ENCODE measurements around the gene PKNOX2.

PKNOX2 gene

DNA sequence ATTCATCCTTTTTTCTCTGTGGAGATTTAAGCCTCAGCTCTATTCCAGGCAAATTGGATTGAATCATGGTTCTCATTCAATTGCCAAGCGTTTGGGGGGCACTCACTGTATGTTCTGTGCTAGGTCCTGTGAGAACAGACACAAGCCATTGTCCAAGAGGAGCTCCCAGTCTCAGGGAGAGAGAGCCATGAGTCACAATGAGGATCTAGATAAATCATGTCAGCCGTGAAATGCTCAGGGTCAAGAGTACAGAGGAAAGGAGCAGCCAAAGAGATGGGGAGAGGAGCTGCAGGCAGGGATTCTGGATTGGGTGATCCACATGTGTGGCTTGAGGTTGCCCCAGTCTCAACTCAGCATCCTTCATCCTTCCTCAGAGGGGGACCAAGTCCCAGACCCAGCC is 237.9 kb downstream of the PKNOX2 start:
- peaks cover 35% of the 10 kb centered on the region for H3K4me1 ChIP-seq (ENCODE audit: control insufficient read depth, insufficient read depth, low read length)
- no peaks in the 10 kb centered on the region for H3K9me3 ChIP-seq (ENCODE audit: control insufficient read depth, insufficient read depth, low read length)
- peaks cover 7% of the 10 kb centered on the region for H3K27me3 ChIP-seq (ENCODE audit: control insufficient read depth, insufficient read depth, low read length)
- H3K4me3 ChIP-seq (ENCODE audit: low read depth, low read length) = no peak overlapping the region
- H3K36me3 ChIP-seq (ENCODE audit: control insufficient read depth, insufficient read depth, low read length) = no peaks in the 10 kb centered on the region
- no peak overlapping the region for H3K9ac ChIP-seq (ENCODE audit: low read depth, low read length)
- H3K27ac ChIP-seq (ENCODE audit: low read depth, low read length) = no peak overlapping the region

DNA sequence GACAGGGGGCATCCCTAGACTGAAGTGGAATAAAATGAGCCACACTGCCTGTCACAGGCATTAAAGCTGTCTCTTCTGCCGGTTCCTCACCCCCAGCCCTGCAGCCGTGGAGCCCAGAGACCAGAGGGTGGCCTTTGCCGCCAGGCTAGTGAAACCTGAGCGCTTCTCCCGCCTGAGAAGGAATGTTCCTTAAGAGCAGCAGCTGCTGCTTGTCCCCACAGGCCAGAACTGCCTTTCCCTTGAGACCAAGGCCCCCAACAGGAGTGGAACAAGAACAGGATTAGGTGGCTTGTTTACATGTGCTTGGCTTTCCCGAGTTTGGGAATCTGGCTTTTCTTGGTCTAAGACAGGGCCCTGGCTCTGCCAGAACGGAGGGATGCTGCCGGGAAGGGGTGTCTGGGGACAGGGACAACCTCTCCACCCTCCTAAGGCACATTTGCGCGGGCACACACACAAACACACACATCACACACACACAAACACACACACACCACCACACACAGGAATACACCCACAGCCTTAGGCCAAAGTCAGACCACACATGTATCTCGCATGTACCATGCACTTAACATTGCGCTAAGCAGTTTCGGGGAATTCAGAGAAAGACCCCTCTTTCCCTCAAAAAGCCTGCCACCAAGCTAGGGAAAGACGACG is 239.7 kb downstream of the PKNOX2 start:
- Histone ChIP-seq H3K9ac (ENCODE audit: low read depth, low read length) (no peak overlapping the region), H3K36me3 (ENCODE audit: control insufficient read depth, insufficient read depth, low read length) (no peaks in the 10 kb centered on the region), H3K4me1 (ENCODE audit: control insufficient read depth, insufficient read depth, low read length) (peaks cover 35% of the 10 kb centered on the region), H3K9me3 (ENCODE audit: control insufficient read depth, insufficient read depth, low read length) (no peaks in the 10 kb centered on the region), H3K27ac (ENCODE audit: low read depth, low read length) (peak overlapping the region; percentile 19), H3K27me3 (ENCODE audit: control insufficient read depth, insufficient read depth, low read length) (peaks cover 7% of the 10 kb centered on the region), H3K4me3 (ENCODE audit: low read depth, low read length) (no peak overlapping the region)

DNA sequence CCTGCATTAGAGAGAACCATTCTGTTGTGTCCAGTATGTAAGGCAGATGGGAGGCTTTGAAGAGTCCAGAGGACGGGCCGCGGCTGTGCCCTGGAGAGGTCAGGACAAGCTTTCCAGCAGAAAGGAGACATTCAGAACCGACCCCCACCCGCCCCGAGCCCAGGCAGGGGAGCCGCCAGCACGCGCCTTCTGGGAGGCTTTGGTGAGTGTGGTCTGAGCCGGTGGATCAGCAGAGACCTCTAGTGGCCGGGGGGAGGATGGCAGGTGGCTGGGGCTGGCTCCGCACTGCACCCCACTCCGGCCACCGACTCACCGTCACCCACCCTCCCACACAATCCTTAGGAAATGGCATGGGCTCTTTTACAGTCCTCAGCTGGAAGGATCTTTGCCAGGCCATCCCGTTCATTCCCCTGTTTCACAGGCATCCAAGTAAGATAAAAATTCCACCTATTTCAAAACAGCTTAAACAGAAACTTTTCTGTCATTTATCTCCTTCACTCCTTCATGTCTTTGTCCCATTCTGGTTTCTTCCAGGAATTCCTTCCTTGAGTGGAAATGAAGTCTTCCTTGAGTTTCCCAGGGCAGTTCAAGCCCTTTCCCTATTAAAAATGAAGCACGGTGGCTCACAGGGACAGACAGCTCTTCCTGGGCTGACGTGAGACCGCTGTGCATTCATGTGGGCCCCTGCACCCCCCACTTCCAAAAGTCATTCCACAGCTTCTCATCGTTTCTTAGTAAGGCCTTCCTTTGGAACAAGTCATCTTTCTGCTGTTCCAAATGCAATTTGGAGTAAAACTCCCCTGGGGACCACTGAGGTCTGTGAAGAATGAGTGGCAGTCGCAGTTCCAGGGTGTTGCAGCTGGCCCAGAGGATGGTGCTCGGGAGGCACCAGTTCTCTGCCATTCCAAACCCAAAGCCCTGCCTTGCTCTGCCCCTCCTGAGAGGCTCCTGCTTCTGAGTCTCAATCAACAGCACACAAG is 240.6 kb downstream of the PKNOX2 start:
- no peak overlapping the region for H3K4me3 ChIP-seq (ENCODE audit: low read depth, low read length)
- H3K4me1 ChIP-seq (ENCODE audit: control insufficient read depth, insufficient read depth, low read length) = peaks cover 35% of the 10 kb centered on the region
- no peaks in the 10 kb centered on the region for H3K36me3 ChIP-seq (ENCODE audit: control insufficient read depth, insufficient read depth, low read length)
- peaks cover 7% of the 10 kb centered on the region for H3K27me3 ChIP-seq (ENCODE audit: control insufficient read depth, insufficient read depth, low read length)
- no peaks in the 10 kb centered on the region for H3K9me3 ChIP-seq (ENCODE audit: control insufficient read depth, insufficient read depth, low read length)
- H3K9ac ChIP-seq (ENCODE audit: low read depth, low read length) = no peak overlapping the region
- peak overlapping the region; percentile 19 for H3K27ac ChIP-seq (ENCODE audit: low read depth, low read length)

DNA sequence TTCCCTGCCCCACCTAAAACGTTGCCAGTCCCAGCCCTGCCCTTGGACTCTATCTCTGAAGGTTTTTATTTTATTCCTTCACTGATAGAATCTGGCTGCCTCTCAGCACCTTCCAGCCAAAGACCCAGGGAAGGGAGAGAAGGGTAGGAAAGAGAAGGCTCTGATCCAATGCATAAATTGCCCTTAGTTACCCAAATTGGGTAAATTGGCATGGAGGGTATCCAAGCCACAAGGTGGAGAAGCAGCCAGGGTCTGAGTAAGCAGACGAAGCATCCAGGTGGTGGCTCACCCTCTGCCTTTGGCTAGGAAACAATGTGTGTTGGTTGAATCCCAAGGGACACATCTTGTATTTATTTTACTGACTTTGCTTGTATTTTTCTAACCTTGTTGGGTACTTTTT is 242.5 kb downstream of the PKNOX2 start:
- H3K4me1 ChIP-seq (ENCODE audit: control insufficient read depth, insufficient read depth, low read length) = peaks cover 25% of the 10 kb centered on the region
- H3K27me3 ChIP-seq (ENCODE audit: control insufficient read depth, insufficient read depth, low read length) = peaks cover 7% of the 10 kb centered on the region
- H3K4me3 ChIP-seq (ENCODE audit: low read depth, low read length) = no peak overlapping the region
- H3K36me3 ChIP-seq (ENCODE audit: control insufficient read depth, insufficient read depth, low read length) = no peaks in the 10 kb centered on the region
- H3K9me3 ChIP-seq (ENCODE audit: control insufficient read depth, insufficient read depth, low read length) = no peaks in the 10 kb centered on the region
- H3K9ac ChIP-seq (ENCODE audit: low read depth, low read length) = no peak overlapping the region
- H3K27ac ChIP-seq (ENCODE audit: low read depth, low read length) = no peak overlapping the region

DNA sequence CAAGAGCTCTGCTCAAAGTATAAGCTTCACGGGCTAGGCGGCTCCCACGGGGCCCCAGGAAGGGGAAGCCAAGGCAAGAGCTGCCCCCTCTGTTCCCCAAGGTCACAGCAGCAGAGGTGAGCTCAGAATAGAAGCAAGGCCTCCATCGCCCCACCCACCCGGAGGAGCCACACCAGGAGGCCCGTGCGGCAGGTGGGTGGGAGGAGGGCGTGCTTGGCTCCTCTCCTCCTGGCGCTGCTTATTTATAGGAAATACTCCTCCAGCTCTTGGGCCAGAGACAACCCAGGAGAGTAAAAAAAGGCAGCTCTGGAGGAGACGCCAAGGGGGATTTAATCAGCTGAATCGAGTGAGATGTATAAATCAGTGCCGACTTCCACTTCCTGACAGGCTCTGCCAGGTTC is 243.8 kb downstream of the PKNOX2 start:
- Histone ChIP-seq H3K9me3 (ENCODE audit: control insufficient read depth, insufficient read depth, low read length) (no peaks in the 10 kb centered on the region), H3K9ac (ENCODE audit: low read depth, low read length) (no peak overlapping the region), H3K27me3 (ENCODE audit: control insufficient read depth, insufficient read depth, low read length) (peaks cover 7% of the 10 kb centered on the region), H3K36me3 (ENCODE audit: control insufficient read depth, insufficient read depth, low read length) (no peaks in the 10 kb centered on the region), H3K27ac (ENCODE audit: low read depth, low read length) (no peak overlapping the region), H3K4me1 (ENCODE audit: control insufficient read depth, insufficient read depth, low read length) (peaks cover 23% of the 10 kb centered on the region), H3K4me3 (ENCODE audit: low read depth, low read length) (no peak overlapping the region)

DNA sequence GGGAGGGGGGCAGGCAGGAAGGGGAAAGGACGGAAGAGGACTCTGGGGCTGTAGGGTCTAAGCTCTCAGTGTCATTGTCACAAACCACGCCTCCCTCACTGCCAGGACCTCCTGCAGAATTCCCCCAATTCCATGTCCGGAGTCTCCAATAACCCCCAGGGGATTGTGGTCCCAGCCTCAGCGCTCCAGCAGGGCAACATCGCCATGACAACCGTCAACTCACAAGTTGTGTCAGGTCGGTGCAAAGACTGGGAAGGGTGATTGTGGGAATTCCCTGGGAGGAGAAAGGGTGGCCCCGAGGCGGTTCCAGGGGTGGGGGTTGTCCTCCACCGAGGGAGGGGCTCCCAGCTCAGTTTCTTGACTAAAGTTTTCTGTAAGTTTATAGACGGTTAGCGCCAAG is 245.5 kb downstream of the PKNOX2 start:
- Histone ChIP-seq H3K4me1 (ENCODE audit: control insufficient read depth, insufficient read depth, low read length) (peaks cover 11% of the 10 kb centered on the region), H3K9ac (ENCODE audit: low read depth, low read length) (no peak overlapping the region), H3K36me3 (ENCODE audit: control insufficient read depth, insufficient read depth, low read length) (no peaks in the 10 kb centered on the region), H3K9me3 (ENCODE audit: control insufficient read depth, insufficient read depth, low read length) (no peaks in the 10 kb centered on the region), H3K27me3 (ENCODE audit: control insufficient read depth, insufficient read depth, low read length) (no peaks in the 10 kb centered on the region), H3K27ac (ENCODE audit: low read depth, low read length) (no peak overlapping the region), H3K4me3 (ENCODE audit: low read depth, low read length) (no peak overlapping the region)

DNA sequence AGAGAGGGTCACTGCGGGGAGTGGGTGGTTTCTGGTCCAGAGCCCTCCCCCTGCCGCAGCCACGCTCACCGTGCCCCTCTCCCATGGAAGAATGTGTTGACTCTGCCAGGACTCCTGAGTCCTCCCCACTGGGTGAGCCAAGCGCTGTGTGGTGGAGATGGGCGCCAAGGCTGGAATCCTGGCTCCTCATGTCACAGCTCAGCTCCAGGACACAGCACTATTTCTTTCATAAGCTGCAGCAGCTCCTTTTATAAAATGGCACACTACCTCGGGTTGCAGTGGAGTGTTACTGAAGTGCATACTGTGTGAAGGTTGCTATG is 247.6 kb downstream of the PKNOX2 start:
- no peaks in the 10 kb centered on the region for H3K9me3 ChIP-seq (ENCODE audit: control insufficient read depth, insufficient read depth, low read length)
- H3K27ac ChIP-seq (ENCODE audit: low read depth, low read length) = no peak overlapping the region
- no peak overlapping the region for H3K9ac ChIP-seq (ENCODE audit: low read depth, low read length)
- peaks cover 11% of the 10 kb centered on the region; the same call in 1 of the 2 replicates for H3K4me1 ChIP-seq (ENCODE audit: control insufficient read depth, insufficient read depth, low read length)
- H3K36me3 ChIP-seq (ENCODE audit: control insufficient read depth, insufficient read depth, low read length) = no peaks in the 10 kb centered on the region
- H3K27me3 ChIP-seq (ENCODE audit: control insufficient read depth, insufficient read depth, low read length) = no peaks in the 10 kb centered on the region
- no peak overlapping the region for H3K4me3 ChIP-seq (ENCODE audit: low read depth, low read length)

DNA sequence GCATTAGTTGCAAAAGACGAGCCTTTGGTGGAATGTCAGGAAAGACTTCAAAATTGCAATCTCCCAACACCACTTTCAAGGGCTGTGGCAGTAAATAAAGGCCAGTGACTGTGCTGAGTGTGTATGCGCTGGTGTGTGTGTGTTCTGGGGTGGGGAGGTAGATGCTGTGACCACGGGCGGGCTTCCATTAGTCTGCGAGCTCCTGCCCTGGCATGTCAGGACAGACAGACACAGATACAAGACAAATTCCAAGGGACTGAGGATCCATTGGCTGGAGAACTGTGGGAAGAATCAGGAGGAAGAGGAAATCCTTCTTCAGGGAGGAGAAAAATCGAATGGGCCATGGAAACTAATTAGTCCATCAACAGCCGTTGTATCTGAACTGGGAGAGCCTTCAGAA is 248.0 kb downstream of the PKNOX2 start:
- no peaks in the 10 kb centered on the region for H3K9me3 ChIP-seq (ENCODE audit: control insufficient read depth, insufficient read depth, low read length)
- no peak overlapping the region for H3K9ac ChIP-seq (ENCODE audit: low read depth, low read length)
- no peak overlapping the region for H3K27ac ChIP-seq (ENCODE audit: low read depth, low read length)
- H3K36me3 ChIP-seq (ENCODE audit: control insufficient read depth, insufficient read depth, low read length) = no peaks in the 10 kb centered on the region
- H3K27me3 ChIP-seq (ENCODE audit: control insufficient read depth, insufficient read depth, low read length) = no peaks in the 10 kb centered on the region
- peaks cover 11% of the 10 kb centered on the region; the same call in 1 of the 2 replicates for H3K4me1 ChIP-seq (ENCODE audit: control insufficient read depth, insufficient read depth, low read length)
- H3K4me3 ChIP-seq (ENCODE audit: low read depth, low read length) = no peak overlapping the region

DNA sequence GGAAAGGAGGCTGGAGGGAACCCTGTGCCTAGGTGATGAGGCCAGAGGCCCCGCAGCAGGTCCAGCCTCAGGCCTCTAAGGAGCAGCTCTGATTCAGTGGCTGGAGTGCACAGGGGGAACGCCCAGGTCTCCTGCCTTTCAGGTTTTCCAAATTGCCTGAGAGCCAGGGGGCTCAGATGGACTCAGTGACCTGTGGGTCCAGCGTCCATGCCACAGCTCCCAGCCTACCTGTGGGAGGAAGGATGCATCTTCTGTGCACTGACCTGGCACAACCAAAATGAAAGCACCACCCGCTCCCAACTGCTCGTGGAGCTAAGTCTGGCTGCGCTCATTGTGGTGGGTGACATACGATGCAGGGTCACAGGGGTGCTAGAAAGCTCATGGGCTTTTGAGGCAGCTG is 248.7 kb downstream of the PKNOX2 start:
- Histone ChIP-seq H3K27me3 (ENCODE audit: control insufficient read depth, insufficient read depth, low read length) (no peaks in the 10 kb centered on the region), H3K9ac (ENCODE audit: low read depth, low read length) (no peak overlapping the region), H3K36me3 (ENCODE audit: control insufficient read depth, insufficient read depth, low read length) (no peaks in the 10 kb centered on the region), H3K4me1 (ENCODE audit: control insufficient read depth, insufficient read depth, low read length) (peaks cover 12% of the 10 kb centered on the region; the same call in 1 of the 2 replicates), H3K4me3 (ENCODE audit: low read depth, low read length) (no peak overlapping the region), H3K27ac (ENCODE audit: low read depth, low read length) (no peak overlapping the region), H3K9me3 (ENCODE audit: control insufficient read depth, insufficient read depth, low read length) (no peaks in the 10 kb centered on the region)

DNA sequence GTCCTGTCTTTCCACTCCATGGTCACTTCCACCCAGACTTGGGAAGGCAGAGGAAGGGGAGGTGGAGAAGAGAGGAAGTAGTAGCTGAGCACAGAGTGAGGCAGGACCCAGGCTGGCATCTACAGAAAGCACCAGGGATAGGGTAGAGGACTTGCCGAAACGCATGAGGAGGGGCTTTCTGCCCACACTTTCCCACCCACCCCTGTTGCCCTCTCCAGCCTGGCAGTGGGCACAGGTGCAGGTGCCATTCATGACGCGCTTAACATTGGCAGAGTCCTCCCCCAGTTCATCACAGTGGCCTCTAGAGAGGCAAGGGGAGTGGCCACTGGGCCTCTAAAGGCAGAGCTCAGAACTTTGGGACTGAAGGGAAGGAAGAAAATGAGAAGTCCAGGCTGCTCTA is 249.6 kb downstream of the PKNOX2 start:
- H3K9me3 ChIP-seq (ENCODE audit: control insufficient read depth, insufficient read depth, low read length) = no peaks in the 10 kb centered on the region
- no peaks in the 10 kb centered on the region for H3K27me3 ChIP-seq (ENCODE audit: control insufficient read depth, insufficient read depth, low read length)
- no peak overlapping the region for H3K27ac ChIP-seq (ENCODE audit: low read depth, low read length)
- no peak overlapping the region for H3K9ac ChIP-seq (ENCODE audit: low read depth, low read length)
- no peaks in the 10 kb centered on the region for H3K36me3 ChIP-seq (ENCODE audit: control insufficient read depth, insufficient read depth, low read length)
- no peak overlapping the region for H3K4me3 ChIP-seq (ENCODE audit: low read depth, low read length)
- H3K4me1 ChIP-seq (ENCODE audit: control insufficient read depth, insufficient read depth, low read length) = peaks cover 17% of the 10 kb centered on the region; the same call in 1 of the 2 replicates

All from HUES48 (cell line).